GM21447 (cell line): ENCODE measurements around the gene C18orf32.
"Not testable (repeated sequence)": the region's sequence is repeated elsewhere in the genome, so short reads cannot be mapped to it uniquely, and the experiment has no call there.

Experiments
- ATAC-seq: cut with Tn5 transposase; IDR thresholded peaks from one replicate; pipeline ENCODE4 v1.9.1; 2021; ENCODE audit not compliant: unreplicated experiment

The C18orf32 gene

DNA sequence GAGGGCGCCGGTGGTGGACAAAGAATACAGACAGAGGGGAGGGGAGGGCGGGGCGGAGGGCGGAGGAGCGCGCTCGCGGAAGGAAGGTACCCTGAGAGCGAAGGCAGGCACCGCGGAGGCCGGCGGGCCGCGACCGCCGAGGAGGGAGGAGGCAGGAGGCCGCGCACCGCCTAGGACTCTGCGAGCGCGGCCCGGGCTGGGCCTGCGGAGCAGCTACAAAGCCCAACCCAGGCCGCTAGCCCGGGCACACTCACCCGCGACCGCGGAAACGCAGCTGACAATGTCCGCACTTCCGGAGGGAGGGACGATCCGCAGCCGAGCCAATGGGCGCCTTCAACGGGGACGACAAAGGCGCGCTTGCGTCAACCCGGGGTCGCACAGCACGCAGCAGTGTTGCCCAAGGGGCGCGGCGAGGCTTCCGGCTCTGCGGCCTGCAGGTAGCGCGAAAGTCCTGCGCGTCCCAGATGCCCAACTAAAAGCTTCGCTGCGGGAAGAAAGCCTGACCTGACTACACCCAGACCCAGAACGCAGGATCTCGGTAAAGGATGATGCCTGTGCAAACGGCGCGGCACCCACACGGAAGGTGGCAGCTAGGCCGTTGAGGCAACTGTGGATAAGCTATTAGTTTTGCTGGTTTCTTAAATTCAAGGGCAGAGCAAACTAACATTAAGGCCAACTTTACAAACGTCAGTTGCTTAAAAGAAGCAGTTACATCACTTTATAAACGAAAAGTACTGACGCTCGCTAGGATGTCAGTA, at the start of gene C18orf32:
C18orf32 (minus strand) TSS at position 282 of the 758 bp plus-strand sequence. CDS start 3,486 bp downstream, outside the sequence.
- peak; percentile 90 for ATAC-seq

DNA sequence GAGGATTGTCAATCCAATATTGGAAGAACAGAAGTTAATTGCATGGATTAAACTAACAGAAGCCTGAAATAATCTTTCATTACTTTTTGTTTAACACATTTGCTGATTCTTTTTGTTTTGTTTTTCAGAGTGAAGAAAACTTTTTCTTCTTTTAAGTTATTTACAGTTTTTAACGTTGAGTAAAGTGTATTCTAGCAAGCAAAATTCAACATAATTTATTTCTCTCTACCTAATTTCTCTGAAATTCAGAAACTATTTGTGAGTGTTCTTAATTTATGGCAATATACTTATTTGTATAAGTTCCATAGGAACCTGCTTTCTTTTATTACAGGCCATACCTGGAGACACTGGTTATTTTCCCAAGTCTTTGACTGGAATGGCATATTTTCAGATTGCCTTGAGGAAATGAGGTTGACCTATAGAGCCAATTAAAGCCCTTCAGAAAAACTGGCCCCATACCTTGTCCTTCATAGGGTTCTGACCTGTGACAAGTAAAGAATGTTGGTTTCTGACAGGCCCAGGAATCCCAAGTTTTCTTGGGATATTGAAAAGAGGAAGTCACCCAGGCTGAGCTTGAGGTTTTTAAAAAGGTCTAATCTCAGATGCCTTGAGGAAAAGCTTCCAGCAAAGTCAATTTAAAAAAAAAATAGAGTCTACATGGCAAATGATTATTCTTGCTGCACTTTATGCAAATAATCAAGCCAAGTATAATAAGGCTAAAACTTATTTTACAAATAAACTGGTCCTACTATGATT, 48.0 kb upstream of the C18orf32 start:
- ATAC-seq: no peak

DNA sequence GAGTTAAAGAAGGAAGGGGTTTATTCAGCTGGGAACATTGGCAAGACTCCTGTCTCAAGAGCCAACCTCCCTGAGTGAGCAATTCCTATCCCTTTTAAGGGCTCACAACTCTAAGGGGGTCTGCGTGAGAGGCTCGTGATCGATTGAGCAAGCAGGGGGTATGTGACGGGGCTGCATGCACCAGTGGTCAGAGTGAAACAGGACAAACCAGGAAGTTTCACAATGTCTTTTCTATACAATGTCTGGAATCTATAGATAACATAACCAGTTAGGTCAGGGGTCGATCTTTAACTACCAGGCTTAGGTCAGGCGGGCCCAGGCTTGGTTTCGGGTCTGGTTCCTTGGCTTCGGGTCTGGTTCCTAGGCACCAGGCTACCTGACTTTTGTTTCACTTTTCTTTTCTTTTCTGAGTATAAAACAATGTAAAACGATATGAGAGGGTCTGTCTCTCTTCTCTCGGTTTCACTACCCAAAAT, 44.7 kb upstream of the C18orf32 start:
- ATAC-seq: no peak

DNA sequence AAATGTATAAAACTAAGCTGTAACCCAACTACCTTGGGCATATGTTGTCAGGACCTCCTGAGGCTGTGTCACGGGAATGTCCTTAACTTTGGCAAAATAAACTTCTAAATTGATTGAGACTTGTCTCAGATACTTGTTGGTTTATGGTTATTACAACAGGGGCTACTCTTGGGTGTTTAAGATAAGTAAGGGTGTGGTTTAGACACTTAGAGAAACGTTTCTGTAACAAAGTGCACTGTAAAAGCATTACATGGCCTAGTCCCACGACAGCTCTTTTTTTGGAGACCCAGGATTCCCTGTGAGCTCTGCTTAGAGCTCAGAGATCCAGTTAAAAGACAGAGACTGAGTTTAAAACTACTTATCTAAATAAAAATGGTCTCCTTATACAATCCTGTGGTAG, 42.6 kb upstream of the C18orf32 start:
- ATAC-seq: no peak

DNA sequence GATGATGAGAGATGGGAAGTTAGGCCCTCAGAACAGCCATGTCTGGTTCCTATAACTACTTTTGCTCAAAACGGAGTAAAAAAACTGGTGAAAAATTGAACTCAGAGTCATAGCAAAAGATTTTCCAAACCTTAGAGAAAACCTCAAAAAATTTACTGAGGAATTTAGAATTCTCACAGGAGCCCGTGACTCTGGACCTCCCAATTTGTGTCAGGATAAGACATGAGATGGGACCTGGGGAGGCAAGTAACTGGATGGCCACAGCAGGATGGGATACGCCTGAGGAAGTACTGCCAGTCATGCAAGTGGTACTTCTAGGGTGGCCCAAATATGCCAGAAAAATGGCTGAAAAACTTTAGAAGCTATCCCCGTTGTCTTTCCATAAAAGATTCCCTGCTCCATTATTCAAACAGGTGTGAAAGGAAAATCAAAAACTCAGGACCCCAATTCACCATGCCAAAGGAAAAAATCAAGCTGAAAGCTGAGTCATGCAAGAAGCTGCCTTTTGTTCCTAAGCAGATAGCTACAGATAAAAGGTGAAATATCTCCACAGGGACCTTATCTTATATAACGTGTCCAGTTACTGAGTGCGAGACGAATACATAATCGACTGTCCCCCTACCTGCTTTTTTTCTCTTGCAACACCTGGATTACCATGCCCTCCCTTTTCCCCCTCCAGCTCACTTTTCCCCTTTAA, 40.7 kb upstream of the C18orf32 start:
- no peak for ATAC-seq

DNA sequence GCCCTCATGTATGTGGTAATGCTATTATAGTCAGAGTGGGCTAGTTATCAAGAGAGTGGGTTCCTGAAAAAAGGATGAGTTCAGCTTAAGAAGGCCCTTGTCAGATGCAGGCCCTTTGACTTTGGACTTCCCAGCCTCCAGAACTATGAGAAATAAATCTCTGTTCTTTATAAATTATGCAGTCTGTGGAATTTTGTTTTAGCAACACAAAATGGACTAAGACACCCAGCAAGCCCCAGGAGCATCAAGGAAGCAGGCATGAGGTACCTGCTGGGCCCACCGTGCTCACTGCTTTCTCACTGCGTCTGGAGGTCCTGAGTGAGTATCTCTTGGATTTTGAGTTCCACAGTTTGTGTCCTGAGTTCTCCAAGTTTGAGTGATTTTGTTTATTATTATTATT, 38.9 kb upstream of the C18orf32 start:
- ATAC-seq: no peak

DNA sequence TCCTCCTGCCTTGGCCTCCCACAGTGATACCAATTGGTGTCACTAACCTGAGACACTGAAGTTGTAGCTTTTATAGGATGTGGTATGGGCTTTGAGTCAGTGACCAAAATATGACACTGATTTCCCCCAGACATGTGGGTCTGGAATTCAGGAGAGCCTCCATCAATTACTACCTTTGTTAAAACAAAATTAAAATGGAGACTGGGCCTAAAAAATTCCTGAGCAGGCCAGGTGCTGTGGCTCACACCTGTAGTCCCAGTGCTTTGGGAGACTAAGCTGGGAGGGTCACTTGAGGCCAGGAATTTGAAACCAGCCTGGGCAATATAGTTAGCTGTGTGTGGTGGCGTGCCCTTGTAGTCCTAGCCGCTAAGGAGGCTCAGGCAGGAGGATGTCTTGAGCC, 37.9 kb upstream of the C18orf32 start:
- ATAC-seq: no peak

DNA sequence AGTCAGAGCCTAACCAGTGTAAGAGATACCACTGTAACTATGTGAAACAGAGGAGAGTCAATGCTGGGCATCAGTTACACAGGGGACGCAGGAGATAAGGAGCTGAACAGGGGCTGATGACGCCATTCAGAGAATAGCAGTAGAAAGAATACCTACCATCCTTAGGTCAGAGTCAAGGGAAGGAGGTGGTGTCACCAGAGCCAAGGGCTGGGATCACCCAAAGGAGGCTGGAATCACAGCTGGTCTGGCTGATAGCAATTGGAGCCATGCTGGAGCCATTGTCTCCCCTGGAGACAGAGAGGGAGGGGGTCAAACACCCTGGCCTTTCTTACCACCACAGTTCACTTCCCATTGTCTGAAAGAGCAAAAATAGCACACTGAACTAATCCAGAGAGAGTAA, 37.3 kb upstream of the C18orf32 start:
- ATAC-seq: no peak

DNA sequence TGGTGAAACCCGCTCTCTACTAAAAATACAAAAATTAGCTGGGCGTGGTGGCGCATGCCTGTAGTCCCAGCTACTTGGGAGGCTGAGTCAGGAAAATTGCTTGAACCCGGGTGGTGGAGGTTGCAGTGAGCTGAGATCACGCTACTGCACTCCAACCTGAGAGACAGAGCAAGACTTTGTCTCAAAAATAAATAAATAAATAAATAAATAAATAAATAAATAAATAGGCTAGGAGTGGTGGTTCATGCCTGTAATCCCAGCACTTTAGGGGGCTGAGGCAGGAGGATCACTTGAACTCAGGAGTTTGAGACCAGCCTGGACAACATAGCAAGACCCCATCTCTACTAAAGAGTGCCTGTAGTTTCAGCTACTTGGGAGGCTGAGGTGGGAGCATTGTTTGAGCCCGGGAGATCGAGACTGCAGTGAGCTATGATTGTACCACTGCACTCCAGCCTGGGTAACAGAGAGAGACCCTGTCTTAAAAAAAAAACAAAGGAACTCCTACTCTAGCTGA, 36.6 kb upstream of the C18orf32 start:
- ATAC-seq: not testable (repeated sequence)

DNA sequence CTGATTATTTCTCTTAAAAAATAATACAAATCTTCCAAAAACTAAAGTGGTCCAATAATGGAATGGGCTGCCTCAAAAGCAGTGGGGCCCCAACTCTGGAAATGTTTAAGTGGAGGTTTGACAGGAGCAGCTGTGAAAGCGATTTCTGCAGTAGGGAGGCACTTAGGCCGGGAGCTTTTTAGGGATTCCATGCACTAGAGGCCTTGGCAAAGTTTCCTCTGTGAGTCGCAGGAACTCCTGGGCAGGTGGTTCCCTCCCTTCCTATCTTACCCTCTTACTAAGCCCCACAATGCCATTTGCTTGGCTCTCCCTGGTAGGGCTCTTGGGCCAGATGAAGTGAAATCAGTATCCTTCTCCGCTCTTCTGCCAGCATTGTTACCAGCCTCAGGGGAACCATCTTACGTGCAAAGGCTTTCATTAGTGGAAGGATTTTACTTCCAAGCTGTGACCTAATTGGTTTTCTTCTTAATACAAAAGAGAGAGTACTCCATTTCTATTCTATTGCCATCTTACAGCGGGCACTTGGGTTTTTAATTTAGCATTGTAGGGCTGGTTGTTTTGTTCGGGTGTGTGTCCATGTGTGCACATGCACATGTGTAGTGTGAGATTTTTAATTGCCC, 34.3 kb upstream of the C18orf32 start:
- ATAC-seq: no peak

DNA sequence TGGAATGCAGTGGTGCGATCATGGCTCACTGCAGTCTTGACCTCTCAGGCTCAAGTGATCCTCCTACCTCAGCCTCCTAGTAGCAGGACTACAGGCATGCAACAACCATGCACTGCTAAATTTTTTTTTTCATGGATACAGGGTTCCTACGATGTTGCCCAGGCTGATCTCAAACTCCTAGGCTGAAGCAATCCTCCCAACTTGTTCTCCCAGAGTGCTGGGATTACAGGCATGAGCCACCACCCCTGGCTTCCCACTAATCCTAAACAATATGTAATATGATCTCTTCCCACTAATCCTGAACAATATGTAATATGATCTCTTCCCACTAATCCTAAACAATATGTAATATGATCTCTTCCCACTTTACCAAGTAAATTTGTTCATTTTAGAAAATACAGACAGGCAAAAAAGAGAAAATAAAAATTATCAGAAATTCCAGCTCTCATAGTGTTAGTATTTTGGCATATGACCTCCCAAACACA, 33.7 kb upstream of the C18orf32 start:
- no peak for ATAC-seq

DNA sequence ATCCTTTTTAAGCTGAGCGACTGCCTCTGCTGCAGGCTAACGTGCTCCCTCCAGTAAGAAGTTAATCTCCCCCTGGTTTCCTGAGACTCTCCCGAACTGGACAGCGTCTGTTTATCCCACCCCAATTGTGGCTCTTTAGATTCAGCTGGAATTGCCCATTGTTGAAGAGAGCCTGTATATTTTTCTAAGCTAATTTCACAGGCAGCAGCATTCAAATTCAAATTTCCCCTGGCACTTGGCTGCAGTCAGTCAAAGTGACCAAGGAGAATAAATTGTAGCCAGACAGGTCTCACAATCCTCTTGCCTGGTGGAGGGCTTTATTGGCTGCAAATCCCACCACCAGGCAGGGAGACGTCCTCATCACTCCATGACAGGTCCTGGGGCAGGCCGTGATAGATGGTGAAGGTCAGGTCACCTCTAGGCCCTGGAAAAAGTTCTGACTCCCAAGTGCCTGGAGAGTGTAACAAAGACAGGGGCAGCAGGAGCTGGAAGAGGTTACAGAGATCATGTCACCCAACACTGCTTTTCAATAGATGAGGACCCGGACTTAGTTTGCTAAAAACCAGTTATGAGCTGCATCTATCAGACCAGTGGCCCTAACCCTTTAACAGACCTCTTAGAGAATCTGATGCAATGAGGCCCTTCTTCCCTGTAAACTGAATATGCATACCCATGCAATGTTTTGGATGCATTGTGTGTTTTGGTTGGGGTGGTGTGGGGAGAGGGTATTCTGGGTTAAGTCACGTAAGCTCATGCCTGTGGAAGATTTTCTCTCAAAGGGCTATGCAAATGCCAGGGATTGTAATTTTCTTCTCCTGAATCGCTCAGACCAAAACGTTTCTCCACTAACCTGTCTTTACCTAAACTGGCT, 32.3 kb upstream of the C18orf32 start:
- no peak for ATAC-seq

DNA sequence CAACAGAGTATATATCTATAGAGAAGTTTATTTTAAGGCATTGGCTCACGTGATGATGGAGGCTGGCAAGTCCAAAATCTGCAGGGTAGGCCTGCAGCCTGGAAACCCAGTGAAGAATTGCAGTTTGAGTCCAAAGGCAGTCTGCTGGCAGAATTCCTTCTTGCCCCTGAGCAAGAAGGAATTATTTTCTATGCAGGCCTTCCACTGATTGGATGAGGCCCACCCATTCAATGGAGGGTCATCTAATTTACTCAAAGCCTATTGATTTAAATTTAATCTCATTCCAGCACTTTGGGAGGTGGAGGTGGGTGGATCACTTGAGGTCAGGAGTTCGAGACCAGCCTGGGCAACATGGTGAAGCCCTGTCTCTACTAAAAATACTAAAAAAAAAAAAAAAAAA, 30.4 kb upstream of the C18orf32 start:
- no peak for ATAC-seq

DNA sequence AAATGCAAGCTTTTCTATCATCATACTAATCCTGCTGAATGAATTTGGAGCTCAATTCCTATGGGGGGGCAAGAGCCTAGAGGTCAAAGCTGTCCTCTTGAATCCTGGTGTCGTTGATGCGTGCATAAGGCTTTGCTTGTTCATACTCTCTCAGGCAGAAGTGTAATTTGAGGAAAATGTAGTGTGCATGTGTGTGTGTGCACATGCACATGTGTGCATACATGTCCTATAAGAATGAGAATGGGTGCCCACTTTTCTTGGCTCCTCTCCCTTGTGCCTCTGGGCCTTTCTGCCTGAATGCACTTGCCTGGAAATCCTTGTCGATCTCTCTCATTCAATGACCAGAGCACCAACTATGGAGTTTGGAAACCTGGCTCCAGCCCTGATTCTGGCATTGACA, 28.5 kb upstream of the C18orf32 start:
- no peak for ATAC-seq

DNA sequence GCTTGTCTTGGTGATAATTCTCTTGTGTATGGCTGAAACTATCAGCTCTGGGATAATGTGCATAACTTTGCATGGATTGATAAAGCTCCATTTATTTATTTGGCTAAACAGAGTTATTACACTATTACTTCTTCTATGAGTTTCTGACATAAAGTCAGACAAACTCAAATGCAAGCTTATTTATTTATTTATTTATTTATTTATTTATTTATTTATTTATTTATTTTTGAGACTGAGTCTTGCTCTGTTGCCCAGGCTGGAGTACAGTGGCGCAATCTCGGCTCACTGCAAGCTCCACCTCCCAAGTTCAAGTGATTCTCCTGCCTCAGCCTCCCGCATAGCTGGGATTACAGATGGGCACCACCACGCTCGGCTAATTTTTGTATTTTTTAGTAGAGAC, 28.0 kb upstream of the C18orf32 start:
- ATAC-seq: not testable (repeated sequence)

DNA sequence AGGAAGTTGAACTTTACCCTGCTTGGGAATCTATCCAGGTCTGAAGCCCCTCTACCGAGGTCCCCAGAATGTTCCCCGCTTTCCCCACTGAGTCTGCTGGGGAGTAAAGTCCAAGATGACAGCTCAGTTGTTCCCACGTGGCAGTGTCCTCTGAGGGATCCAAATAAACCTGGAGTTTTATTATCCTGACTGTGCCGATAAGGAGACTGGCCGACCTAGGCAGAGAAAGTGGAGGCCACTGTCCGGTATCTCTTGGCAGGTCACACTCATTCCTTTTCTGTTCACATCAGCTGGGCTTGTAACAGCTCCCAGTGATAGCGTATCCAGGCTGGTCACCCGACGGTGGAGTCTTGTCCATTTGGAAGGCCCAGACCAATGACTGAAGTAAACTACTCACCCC, 27.5 kb upstream of the C18orf32 start:
- ATAC-seq: no peak

DNA sequence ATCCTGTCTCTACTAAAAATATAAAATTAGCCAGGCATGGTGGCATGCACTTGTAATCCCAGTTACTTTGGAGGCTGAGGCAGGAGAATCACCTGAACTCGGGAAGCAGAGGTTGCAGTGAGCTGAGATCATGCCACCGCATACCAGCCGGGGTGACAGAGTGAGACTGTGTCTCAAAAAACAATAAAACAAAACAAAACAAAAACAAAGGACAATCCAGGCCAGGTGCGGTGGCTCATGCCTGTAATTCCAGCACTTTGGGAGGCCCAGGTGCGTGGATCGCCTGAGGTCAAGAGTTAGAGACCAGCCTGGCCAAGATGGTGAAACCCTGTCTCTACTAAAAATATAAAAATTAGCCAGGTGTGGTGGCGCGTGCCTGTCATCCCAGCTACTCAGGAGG, 25.8 kb upstream of the C18orf32 start:
- ATAC-seq: not testable (repeated sequence)

DNA sequence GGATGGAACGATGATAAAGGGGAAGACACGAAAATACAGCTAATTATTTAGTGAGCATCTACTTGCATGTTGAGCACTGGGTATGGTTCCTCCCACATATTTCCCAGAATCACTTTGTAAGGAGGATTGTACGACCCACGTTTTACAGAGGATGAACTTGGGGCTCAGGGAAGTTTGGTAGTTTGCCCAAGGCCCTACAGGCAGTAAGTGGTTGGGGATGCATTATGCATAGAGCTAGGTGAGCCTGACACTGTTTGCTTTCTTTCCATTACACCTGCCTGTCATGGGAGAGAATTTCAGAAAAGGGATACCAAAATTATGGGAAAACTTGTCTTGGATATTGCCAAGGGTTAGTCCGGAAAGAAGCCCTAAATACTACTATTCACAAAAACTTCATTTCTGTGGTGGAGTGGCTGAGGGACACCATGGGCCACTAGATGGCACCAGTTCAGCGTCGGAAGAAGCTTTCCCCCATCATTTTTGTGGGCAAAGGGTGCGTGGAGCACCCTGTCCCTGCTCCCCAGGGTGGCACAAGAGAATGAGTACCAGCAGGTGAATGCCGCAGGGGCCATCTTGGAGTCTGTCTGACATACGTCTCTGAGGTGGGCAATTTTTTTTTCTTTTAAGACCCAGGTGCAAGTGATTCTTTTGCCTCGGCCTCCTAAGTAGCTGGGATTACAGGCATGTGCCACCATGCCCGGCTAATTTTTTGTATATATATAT, 23.5 kb upstream of the C18orf32 start:
- no peak for ATAC-seq

DNA sequence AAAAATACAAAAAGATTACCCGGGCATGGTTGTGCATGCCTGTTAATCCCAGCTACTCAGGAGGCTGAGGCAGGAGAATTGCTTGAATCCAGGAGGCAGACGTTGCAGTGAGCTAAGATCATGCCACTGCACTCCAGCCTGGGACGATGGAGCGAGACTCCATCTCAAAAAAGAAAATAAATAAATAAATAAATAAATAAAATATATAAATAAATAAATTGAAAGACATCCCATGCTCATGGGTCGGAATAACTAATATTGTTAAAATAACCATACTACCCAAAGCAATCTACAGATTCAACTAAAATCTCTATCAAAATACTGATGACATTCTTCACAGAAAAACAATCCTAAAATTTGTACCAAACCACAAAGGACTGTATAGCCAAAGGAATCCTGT, 19.4 kb upstream of the C18orf32 start:
- ATAC-seq: not testable (repeated sequence)
